GM12891 (cell line): Measurements from ENCODE around the gene MYORG.

Experiments used
- DNase-seq: peaks from one replicate; pipeline ENCODE4 v3.0.0; 2011; ENCODE audit warnings: low spot score; ENCODE audit not compliant: insufficient read length
- FAIRE-seq: peaks from 2 replicates; lab custom pipeline; 2011; peaks lifted over from hg19 to GRCh38; lab: Jason Lieb, UNC
- PAX5 ChIP-seq: IDR thresholded peaks from 2 replicates; pipeline ENCODE4 v1.6.1; 2011; ENCODE audit warnings: low read length, moderate library complexity, mild to moderate bottlenecking; ENCODE audit not compliant: insufficient read depth, severe bottlenecking
- POLR2A ChIP-seq: IDR thresholded peaks from 2 replicates; pipeline ENCODE4 v1.6.1; 2011; ENCODE audit warnings: low read depth, low read length, control low read depth
- POLR2AphosphoS5 ChIP-seq: IDR thresholded peaks from 2 replicates; pipeline ENCODE4 v1.6.1; 2011; ENCODE audit warnings: low read depth, low read length, control low read depth
- POU2F2 ChIP-seq: IDR thresholded peaks from 2 replicates; pipeline ENCODE4 v1.6.1; 2011; ENCODE audit warnings: low read depth, mild to moderate bottlenecking, control low read depth, low read length, moderate library complexity
- SPI1 ChIP-seq: IDR thresholded peaks from 2 replicates; pipeline ENCODE4 v1.6.1; 2011; ENCODE audit warnings: low read depth, low read length, control low read depth
- TAF1 ChIP-seq: IDR thresholded peaks from 2 replicates; pipeline ENCODE4 v1.6.1; 2011; ENCODE audit warnings: low read depth, low read length, control low read depth

Gene MYORG

DNA sequence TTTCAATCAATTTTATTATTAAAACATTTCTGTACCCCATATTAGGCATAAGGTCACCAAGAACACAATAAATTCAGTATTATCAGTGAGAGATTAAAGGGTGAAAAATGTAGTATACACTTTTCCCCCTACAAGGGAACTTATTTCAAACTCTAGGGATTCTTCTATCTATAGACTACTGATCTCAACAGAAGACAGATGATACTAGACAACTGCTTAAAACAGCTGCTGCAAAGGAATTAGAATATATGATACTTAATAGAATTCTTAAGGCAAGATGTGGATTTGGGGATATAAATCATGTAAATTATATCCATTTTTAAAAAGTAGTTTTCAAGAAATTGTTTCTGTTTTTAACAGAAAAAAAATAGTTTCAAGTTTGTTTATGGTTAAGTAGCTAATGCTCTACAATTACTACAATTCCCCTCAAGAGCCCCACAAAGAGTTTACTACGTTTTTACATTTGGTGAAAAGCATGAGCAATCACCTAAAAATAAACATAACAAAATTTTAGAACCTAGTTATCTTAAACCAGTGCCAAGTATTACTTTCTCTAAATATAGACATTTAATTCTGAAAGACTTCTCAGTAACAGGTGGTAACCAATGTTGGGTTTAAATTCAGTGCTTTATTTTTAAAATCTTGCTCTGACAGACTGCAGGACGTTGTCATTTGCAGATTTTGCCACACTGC is 53.7 kb downstream of the MYORG start:
- DNase-seq (no peak), FAIRE-seq (no peak)
- TF ChIP-seq POLR2AphosphoS5 (no peak), PAX5 (no peak), POLR2A (no peak), TAF1 (no peak)

DNA sequence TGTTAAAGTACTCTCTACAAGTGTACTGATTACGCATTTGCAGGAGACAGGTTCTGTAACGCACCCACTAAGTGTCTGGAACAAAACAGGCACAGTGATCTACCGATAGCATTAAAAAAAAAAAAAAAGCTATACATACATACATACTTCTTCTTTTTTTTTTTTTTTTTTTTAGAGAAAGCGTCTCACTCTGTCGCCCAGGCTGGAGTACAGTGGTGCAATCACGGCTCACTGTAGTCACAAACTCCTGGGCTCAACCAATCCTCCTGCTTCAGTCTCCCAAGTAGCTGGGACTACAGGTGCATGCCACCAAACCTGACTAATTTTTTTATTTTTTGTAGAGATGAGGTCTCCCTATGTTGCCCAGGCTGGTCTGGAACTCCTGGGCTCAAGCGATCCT is 55.2 kb downstream of the MYORG start:
- DNase-seq, result no peak
- no peak for FAIRE-seq

DNA sequence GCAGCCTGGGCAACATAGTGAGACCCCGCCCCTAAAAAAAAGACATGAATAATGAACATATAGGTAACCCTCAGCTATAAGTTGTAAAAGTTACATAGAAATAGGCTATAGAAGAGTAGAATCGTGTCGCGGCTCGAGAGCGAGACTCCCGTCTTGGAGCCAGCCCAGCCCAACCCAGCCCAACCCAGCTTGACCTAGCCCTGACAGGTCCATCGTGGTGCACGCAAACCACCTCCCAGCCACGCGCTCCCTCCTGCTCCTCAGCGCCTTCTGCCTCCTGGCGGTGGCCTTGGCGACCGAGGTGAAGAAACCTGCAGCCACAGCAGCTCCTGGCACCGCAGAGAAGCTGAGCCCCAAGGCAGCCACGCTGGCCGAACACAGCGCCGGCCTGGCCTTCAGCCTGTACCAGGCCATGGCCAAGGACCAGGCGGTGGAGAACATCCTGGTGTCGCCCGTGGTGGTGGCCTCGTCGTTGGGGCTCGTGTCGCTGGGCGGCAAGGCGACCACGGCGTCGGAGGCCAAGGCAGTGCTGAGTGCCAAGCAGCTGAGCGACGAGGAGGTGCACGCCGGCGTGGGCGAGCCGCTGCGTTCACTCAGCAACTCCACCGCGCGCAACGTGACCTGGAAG is 58.4 kb downstream of the MYORG start:
- no peak for TF ChIP-seq TAF1
- no peak for TF ChIP-seq POLR2AphosphoS5
- no peak for TF ChIP-seq POLR2A
- TF ChIP-seq PAX5, result no peak
- no peak for TF ChIP-seq SPI1
- no peak for TF ChIP-seq POU2F2
- DNase-seq (no peak), FAIRE-seq (no peak)

More for the DNA sequence above, 55.2 kb downstream of the MYORG start:
- TF ChIP-seq PAX5 (no peak), SPI1 (no peak), TAF1 (no peak), POLR2A (no peak), POLR2AphosphoS5 (no peak), POU2F2 (no peak)

DNA sequence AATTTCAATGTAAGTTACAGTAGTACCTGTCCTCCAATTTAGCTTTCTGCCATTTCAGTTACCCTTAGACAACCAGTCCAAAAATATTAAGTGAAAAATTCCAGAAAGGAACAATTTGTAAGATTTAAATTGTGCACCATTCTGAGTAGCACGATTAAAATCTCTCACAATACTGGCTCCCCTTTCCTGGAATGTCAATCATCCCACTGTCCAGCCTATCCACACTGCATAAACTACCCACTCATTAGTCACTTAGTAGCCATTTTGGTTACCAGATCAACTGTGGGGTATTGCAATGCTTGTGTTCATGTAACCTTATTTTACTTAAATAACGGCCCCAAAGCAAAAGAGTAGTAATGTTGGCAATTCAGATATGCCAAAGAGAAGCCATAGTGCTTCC is 59.3 kb downstream of the MYORG start:
- no peak for DNase-seq
- no peak for FAIRE-seq
- TF ChIP-seq POU2F2 (no peak), POLR2A (no peak), POLR2AphosphoS5 (no peak), TAF1 (no peak), SPI1 (no peak), PAX5 (no peak)
